Mesenchymal stem cell (in vitro differentiated cells and primary cell): ENCODE data around the gene CCDC81.

Experiments used
- DNase-seq: peaks from one replicate; pipeline ENCODE4 v3.0.0-alpha.2; 2013
- H2AFZ ChIP-seq: one replicate; pipeline ENCODE4 v1.6.1; 2013; ENCODE audit warnings: low read depth, mild to moderate bottlenecking, control low read depth, inconsistent platforms, low read length, moderate library complexity
- H2AK5ac ChIP-seq: 2 replicates; pipeline ENCODE4 v1.6.1; 2013; ENCODE audit warnings: low read length, moderate library complexity, mild to moderate bottlenecking, inconsistent platforms; ENCODE audit not compliant: severe bottlenecking
- H2BK120ac ChIP-seq: one replicate; pipeline ENCODE4 v1.6.1; 2013; ENCODE audit warnings: low read depth, mild to moderate bottlenecking, inconsistent platforms, low read length, moderate library complexity
- H2BK12ac ChIP-seq, 2 experiments: one replicate each; pipeline ENCODE4 v1.6.1; 2013; ENCODE audit warnings: inconsistent platforms in 2 of 2, low read length in 2 of 2, mild to moderate bottlenecking in 2 of 2, moderate library complexity in 2 of 2, control low read depth in 1 of 2
- H2BK15ac ChIP-seq: one replicate; pipeline ENCODE4 v1.6.1; 2013; ENCODE audit warnings: mild to moderate bottlenecking, low read depth, inconsistent platforms; ENCODE audit not compliant: poor library complexity, severe bottlenecking
- H2BK5ac ChIP-seq: 2 replicates; pipeline ENCODE4 v1.6.1; 2013; ENCODE audit warnings: low read depth, mild to moderate bottlenecking, low read length, control low read depth, inconsistent platforms; ENCODE audit not compliant: poor library complexity, severe bottlenecking
- H3K14ac ChIP-seq, 2 experiments: one replicate each; pipeline ENCODE4 v1.6.1; 2013; ENCODE audit warnings: inconsistent platforms in 2 of 2, low read length in 2 of 2, control low read depth in 1 of 2, mild to moderate bottlenecking in 1 of 2, moderate library complexity in 1 of 2
- H3K18ac ChIP-seq, 2 experiments: one replicate each; pipeline ENCODE4 v1.6.1; 2013; ENCODE audit warnings: inconsistent platforms in 2 of 2, low read length in 2 of 2, control low read depth in 1 of 2, low read depth in 1 of 2, mild to moderate bottlenecking in 1 of 2
- H3K23ac ChIP-seq, 2 experiments: one replicate each; pipeline ENCODE4 v1.6.1; 2013; ENCODE audit warnings: inconsistent platforms in 2 of 2, low read length in 2 of 2, mild to moderate bottlenecking in 2 of 2, moderate library complexity in 2 of 2, control low read depth in 1 of 2
- H3K27ac ChIP-seq: 2 replicates; pipeline ENCODE4 v1.5.1; 2013; ENCODE audit warnings: mild to moderate bottlenecking, moderate library complexity, low read length, control low read depth, inconsistent platforms; ENCODE audit not compliant: poor library complexity, severe bottlenecking
- H3K27me3 ChIP-seq, 2 experiments: 2 replicates each; pipeline versions ENCODE4 v1.6.1 to v1.7.0; 2013; ENCODE audit warnings: low read length in 2 of 2, mild to moderate bottlenecking in 2 of 2, moderate library complexity in 2 of 2, control low read depth in 1 of 2, inconsistent platforms in 1 of 2; ENCODE audit not compliant: control insufficient read depth in 1 of 2, insufficient read depth in 1 of 2
- H3K36me3 ChIP-seq, 2 experiments: 2 replicates each; pipeline versions ENCODE4 v1.6.1 to v1.7.0; 2013; ENCODE audit warnings: low read length in 2 of 2, control low read depth in 1 of 2, inconsistent platforms in 1 of 2, low read depth in 1 of 2, mild to moderate bottlenecking in 1 of 2; ENCODE audit not compliant: insufficient read depth in 2 of 2, control insufficient read depth in 1 of 2
- H3K4ac ChIP-seq, 2 experiments: one replicate each; pipeline ENCODE4 v1.6.1; 2013; ENCODE audit warnings: inconsistent platforms in 2 of 2, low read length in 2 of 2, mild to moderate bottlenecking in 2 of 2, moderate library complexity in 2 of 2, control low read depth in 1 of 2, low read depth in 1 of 2
- H3K4me1 ChIP-seq: 2 replicates; pipeline ENCODE4 v1.6.1; 2013; ENCODE audit warnings: low read depth, low read length, control low read depth; ENCODE audit not compliant: control insufficient read depth, insufficient read depth
- H3K4me2 ChIP-seq: 2 replicates; pipeline ENCODE4 v1.6.1; 2013; ENCODE audit warnings: low read length, mild to moderate bottlenecking, inconsistent platforms; ENCODE audit not compliant: poor library complexity, severe bottlenecking
- H3K4me3 ChIP-seq, 2 experiments: 2 replicates each; pipeline versions ENCODE4 v1.5.1 to v1.7.0; 2013; ENCODE audit warnings: low read length in 2 of 2, mild to moderate bottlenecking in 2 of 2, control low read depth in 1 of 2, low read depth in 1 of 2; ENCODE audit not compliant: insufficient read depth in 1 of 2
- H3K79me1 ChIP-seq: replicated peaks from 2 replicates; pipeline ENCODE4 v1.6.1; 2013; ENCODE audit warnings: mild to moderate bottlenecking, control low read depth, low read length, inconsistent platforms; ENCODE audit not compliant: poor library complexity, severe bottlenecking
- H3K9ac ChIP-seq: 2 replicates; pipeline ENCODE4 v1.7.0; 2013; ENCODE audit warnings: mild to moderate bottlenecking, low read length, moderate library complexity
- H3K9me3 ChIP-seq: 2 replicates; pipeline ENCODE4 v1.7.0; 2013; ENCODE audit warnings: mild to moderate bottlenecking, low read length; ENCODE audit not compliant: control insufficient read depth
- H4K8ac ChIP-seq: one replicate; pipeline ENCODE4 v1.6.1; 2013; ENCODE audit warnings: inconsistent platforms, mild to moderate bottlenecking, low read length, moderate library complexity
- H4K91ac ChIP-seq: one replicate; pipeline ENCODE4 v1.6.1; 2013; ENCODE audit warnings: mild to moderate bottlenecking, low read length, inconsistent platforms
- WGBS: methylation state at CpG from one replicate; pipeline ENCODE4 v1.1.7; 2013; ENCODE audit warnings: mixed read lengths; 5-methylcytosine and 5-hydroxymethylcytosine counted together

The CCDC81 gene

GRCh38 chr11:86395061-86395551 lies 20.4 kb downstream of the CCDC81 start:
- H3K27ac ChIP-seq = peak overlapping the region; percentile 68
- 20% methylated on average over 5 of the region's 6 CpGs for WGBS
- no peak overlapping the region for H3K14ac ChIP-seq
- peak overlapping the region in 1 of 2 experiments; percentile 45 for H2BK12ac ChIP-seq
- H3K4me3 ChIP-seq = no peak overlapping the region
- no peaks in the 10 kb centered on the region for H3K36me3 ChIP-seq
- no peak overlapping the region for H3K23ac ChIP-seq
- DNase-seq = peak; percentile 65
- peak overlapping the region; percentile 92 for H2BK15ac ChIP-seq
- H3K9me3 ChIP-seq = no peaks in the 10 kb centered on the region
- peak overlapping the region in 1 of 2 experiments; percentile 69 for H3K18ac ChIP-seq
- H3K9ac ChIP-seq = peak overlapping the region; percentile 26
- H3K4me2 ChIP-seq = peak overlapping the region; percentile 35
- peak overlapping the region; percentile 18 for H2AFZ ChIP-seq
- H3K79me1 ChIP-seq = no peaks in the 10 kb centered on the region
- H3K4me1 ChIP-seq = peaks cover 5% of the 10 kb centered on the region
- H2BK120ac ChIP-seq = no peak overlapping the region
- no peak overlapping the region for H2AK5ac ChIP-seq
- peak overlapping the region; percentile 74 for H4K8ac ChIP-seq
- peak overlapping the region; percentile 34 for H4K91ac ChIP-seq
- H2BK5ac ChIP-seq = no peak overlapping the region
- H3K4ac ChIP-seq = peak overlapping the region in 1 of 2 experiments; percentile 5
- no peaks in the 10 kb centered on the region for H3K27me3 ChIP-seq

GRCh38 chr11:86396396-86396795 lies 21.7 kb downstream of the CCDC81 start:
- WGBS = no CpG with 5 or more reads among the region's 2 CpGs

GRCh38 chr11:86397351-86397750 lies 22.7 kb downstream of the CCDC81 start:
- Histone ChIP-seq H4K8ac (no peak overlapping the region), H3K4me1 (peaks cover 5% of the 10 kb centered on the region), H2AK5ac (no peak overlapping the region), H3K27ac (no peak overlapping the region), H3K36me3 (no peaks in the 10 kb centered on the region), H3K4me3 (no peak overlapping the region), H3K9me3 (no peaks in the 10 kb centered on the region), H2BK5ac (no peak overlapping the region), H3K14ac (no peak overlapping the region), H4K91ac (no peak overlapping the region), H3K27me3 (no peaks in the 10 kb centered on the region), H2AFZ (no peak overlapping the region), H2BK12ac (no peak overlapping the region), H2BK15ac (no peak overlapping the region), H3K4me2 (no peak overlapping the region), H2BK120ac (no peak overlapping the region), H3K18ac (no peak overlapping the region), H3K79me1 (no peaks in the 10 kb centered on the region), H3K4ac (no peak overlapping the region), H3K23ac (no peak overlapping the region), H3K9ac (no peak overlapping the region)
- DNase-seq = no peak

More at GRCh38 chr11:86396396-86396795, 21.7 kb downstream of the CCDC81 start:
- Histone ChIP-seq H3K27me3 (no peaks in the 10 kb centered on the region), H2BK5ac (no peak overlapping the region), H3K18ac (no peak overlapping the region), H3K4ac (no peak overlapping the region), H2BK12ac (no peak overlapping the region), H3K27ac (peak overlapping the region; percentile 68), H3K14ac (no peak overlapping the region), H3K4me2 (no peak overlapping the region), H4K8ac (no peak overlapping the region), H3K9ac (no peak overlapping the region), H3K4me3 (no peak overlapping the region), H2BK120ac (no peak overlapping the region), H2AK5ac (no peak overlapping the region), H3K79me1 (no peaks in the 10 kb centered on the region), H4K91ac (no peak overlapping the region), H3K4me1 (peaks cover 5% of the 10 kb centered on the region), H3K36me3 (no peaks in the 10 kb centered on the region), H3K9me3 (no peaks in the 10 kb centered on the region), H2BK15ac (no peak overlapping the region), H3K23ac (no peak overlapping the region), H2AFZ (no peak overlapping the region)
- DNase-seq = peak; percentile 59

- 94% methylated on average over 3 of the region's 3 CpGs for WGBS
- no peak overlapping the region for H4K91ac ChIP-seq
- no peak overlapping the region for H3K9ac ChIP-seq
- H2BK12ac ChIP-seq = no peak overlapping the region
- no peaks in the 10 kb centered on the region for H3K9me3 ChIP-seq
- H3K18ac ChIP-seq = no peak overlapping the region
- no peak overlapping the region for H2AK5ac ChIP-seq
- no peak overlapping the region for H3K4me2 ChIP-seq
- H2BK120ac ChIP-seq = no peak overlapping the region
- H2AFZ ChIP-seq = no peak overlapping the region
- H3K23ac ChIP-seq = no peak overlapping the region
- no peak overlapping the region for H3K4ac ChIP-seq
- no peak overlapping the region for H2BK15ac ChIP-seq
- no peaks in the 10 kb centered on the region for H3K36me3 ChIP-seq
- H4K8ac ChIP-seq = no peak overlapping the region
- DNase-seq = no peak
- no peaks in the 10 kb centered on the region for H3K79me1 ChIP-seq
- H3K27me3 ChIP-seq = no peaks in the 10 kb centered on the region
- H2BK5ac ChIP-seq = no peak overlapping the region
- peaks cover 5% of the 10 kb centered on the region for H3K4me1 ChIP-seq
- no peak overlapping the region for H3K14ac ChIP-seq
- no peak overlapping the region for H3K27ac ChIP-seq
- no peak overlapping the region for H3K4me3 ChIP-seq
These were observed 23.4 kb downstream of the CCDC81 start for GRCh38 chr11:86398106-86398505.
